GM21737 (cell line): ENCODE data around the gene LTBP1.
"Not testable (repeated sequence)": the region's sequence is repeated elsewhere in the genome, so short reads cannot be mapped to it uniquely, and the experiment has no call there.

Experiments
- ATAC-seq: cut with Tn5 transposase; IDR thresholded peaks from one replicate; pipeline ENCODE4 v1.9.1; 2021; ENCODE audit warnings: mild to moderate bottlenecking, moderate library complexity; ENCODE audit not compliant: unreplicated experiment

Gene LTBP1

GRCh38 chr2:32960647-32961403, 14.1 kb downstream of the LTBP1 start:
- ATAC-seq = no peak

- ATAC-seq = no peak
These were observed 15.9 kb downstream of the LTBP1 start for GRCh38 chr2:32962690-32963089.

- ATAC-seq = no peak
These were observed 17.2 kb downstream of the LTBP1 start for GRCh38 chr2:32963941-32964340.

- ATAC-seq = no peak
These were observed 18.9 kb downstream of the LTBP1 start for GRCh38 chr2:32965523-32966171.

- ATAC-seq = no peak
These were observed 22.9 kb downstream of the LTBP1 start for GRCh38 chr2:32969444-32970162.

- not testable (repeated sequence) for ATAC-seq
These were observed 27.0 kb downstream of the LTBP1 start for GRCh38 chr2:32973772-32974171.

- no peak for ATAC-seq
These were observed 29.8 kb downstream of the LTBP1 start for GRCh38 chr2:32976409-32977063.

GRCh38 chr2:32977228-32977758, 30.5 kb downstream of the LTBP1 start:
- no peak for ATAC-seq

GRCh38 chr2:32981612-32982011, 34.9 kb downstream of the LTBP1 start:
- no peak for ATAC-seq

GRCh38 chr2:32983193-32983924, 36.6 kb downstream of the LTBP1 start:
- ATAC-seq = not testable (repeated sequence)

GRCh38 chr2:32986480-32986879, 39.7 kb downstream of the LTBP1 start:
- ATAC-seq = no peak

GRCh38 chr2:32988525-32988924, 41.8 kb downstream of the LTBP1 start:
- ATAC-seq = no peak

GRCh38 chr2:32990556-32990955, 43.8 kb downstream of the LTBP1 start:
- ATAC-seq = no peak

- ATAC-seq = no peak
These were observed 44.5 kb downstream of the LTBP1 start for GRCh38 chr2:32991091-32991845.

- ATAC-seq = no peak
These were observed 46.3 kb downstream of the LTBP1 start for GRCh38 chr2:32993005-32993539.

- no peak for ATAC-seq
These were observed 51.0 kb downstream of the LTBP1 start for GRCh38 chr2:32997705-32998104.

- no peak for ATAC-seq
These were observed 54.2 kb downstream of the LTBP1 start for GRCh38 chr2:33000986-33001385.

- ATAC-seq = no peak
These were observed 55.1 kb downstream of the LTBP1 start for GRCh38 chr2:33001823-33002222.

- no peak for ATAC-seq
These were observed 56.1 kb downstream of the LTBP1 start for GRCh38 chr2:33002863-33003262.
